HepG2 (cell line): ENCODE results near the gene SYNJ2. TPM values are rescaled to one million over a fixed set of nuclear protein-coding genes. Genes with fewer than 3 reads are reported as not detected.

ENCODE experiments used
- CHD2 ChIP-seq: IDR thresholded peaks from 2 replicates; pipeline ENCODE4 v1.6.1; 2011; ENCODE audit warnings: low read depth, low read length, improper control_type of control experiment
- DPF2 ChIP-seq: sonication (generic); formaldehyde crosslinking; IDR thresholded peaks from 2 replicates; pipeline ENCODE4 v1.4.0; 2020; ENCODE audit warnings: mild to moderate bottlenecking, low read depth, missing genetic modification reagents, borderline replicate concordance
- GABPA ChIP-seq, 2 experiments: IDR thresholded peaks; 2 replicates each; pipeline ENCODE4 v1.6.1; 2011 to 2016; ENCODE audit warnings: low read depth in 2 of 2, low read length in 1 of 2, missing biosample characterization in 1 of 2, missing genetic modification characterization in 1 of 2
- HINFP ChIP-seq: sonication (generic); formaldehyde crosslinking; IDR thresholded peaks from 2 replicates; pipeline ENCODE4 v1.4.0; 2020; ENCODE audit warnings: low read depth, mild to moderate bottlenecking, missing genetic modification reagents
- MAX ChIP-seq: IDR thresholded peaks from 2 replicates; pipeline ENCODE4 v1.6.1; 2012; ENCODE audit warnings: inconsistent platforms
- MEIS1 ChIP-seq: sonication (generic); formaldehyde crosslinking; IDR thresholded peaks from 2 replicates; pipeline ENCODE4 v1.9.0; 2021; ENCODE audit warnings: mild to moderate bottlenecking, missing genetic modification reagents, moderate library complexity, borderline replicate concordance
- MYNN ChIP-seq: sonication (generic); formaldehyde crosslinking; IDR thresholded peaks from 2 replicates; pipeline ENCODE4 v1.4.0; 2020; ENCODE audit warnings: mild to moderate bottlenecking, low read depth, missing genetic modification reagents
- MYPOP ChIP-seq: sonication (generic); formaldehyde crosslinking; IDR thresholded peaks from 2 replicates; pipeline ENCODE4 v1.8.1; 2023; ENCODE audit warnings: mild to moderate bottlenecking, moderate library complexity, missing genetic modification reagents
- PHF5A ChIP-seq: IDR thresholded peaks from one replicate; pipeline ENCODE4 v1.6.1; 2018; ENCODE audit warnings: low read depth, missing genetic modification reagents; ENCODE audit not compliant: unreplicated experiment
- RFX3 ChIP-seq: IDR thresholded peaks from 2 replicates; pipeline ENCODE4 v1.6.1; 2016; ENCODE audit warnings: missing biosample characterization, missing genetic modification reagents
- SETDB1 ChIP-seq: sonication (generic); formaldehyde crosslinking; IDR thresholded peaks from 2 replicates; pipeline ENCODE4 v1.5.1; 2020; ENCODE audit warnings: missing genetic modification reagents, mild to moderate bottlenecking, borderline replicate concordance
- SP2 ChIP-seq: sonication (generic); formaldehyde crosslinking; IDR thresholded peaks from 2 replicates; pipeline ENCODE4 v1.5.1; 2020; ENCODE audit warnings: mild to moderate bottlenecking, missing genetic modification reagents
- TMF1 ChIP-seq: sonication (generic); formaldehyde crosslinking; IDR thresholded peaks from 2 replicates; pipeline ENCODE4 v1.8.1; 2022; ENCODE audit warnings: low read depth, missing genetic modification reagents
- YEATS4 ChIP-seq: sonication (generic); formaldehyde crosslinking; IDR thresholded peaks from 2 replicates; pipeline ENCODE4 v1.4.0; 2020; ENCODE audit warnings: missing genetic modification reagents, borderline replicate concordance
- ZBTB37 ChIP-seq: sonication (generic); formaldehyde crosslinking; IDR thresholded peaks from 2 replicates; pipeline ENCODE4 v1.4.0; 2020; ENCODE audit warnings: mild to moderate bottlenecking, missing genetic modification reagents
- ZFAT ChIP-seq: sonication (generic); formaldehyde crosslinking; conservative IDR thresholded peaks from 2 replicates; pipeline ENCODE4 v1.8.1; 2023; ENCODE audit warnings: missing genetic modification reagents, inconsistent platforms
- ZNF12 ChIP-seq: sonication (generic); formaldehyde crosslinking; IDR thresholded peaks from 2 replicates; pipeline ENCODE4 v1.5.0; 2020; ENCODE audit warnings: missing genetic modification reagents
- ZNF225 ChIP-seq: sonication (generic); formaldehyde crosslinking; IDR thresholded peaks from 2 replicates; pipeline ENCODE4 v1.4.0; 2020; ENCODE audit warnings: mild to moderate bottlenecking, missing genetic modification reagents
- ZNF260 ChIP-seq: sonication (generic); formaldehyde crosslinking; IDR thresholded peaks from 2 replicates; pipeline ENCODE4 v1.4.0; 2020; ENCODE audit warnings: missing genetic modification reagents, low read depth, mild to moderate bottlenecking, borderline replicate concordance
- ZNF331 ChIP-seq: sonication (generic); formaldehyde crosslinking; IDR thresholded peaks from 2 replicates; pipeline ENCODE4 v1.4.0; 2020; ENCODE audit warnings: missing genetic modification reagents
- ZNF512B ChIP-seq: sonication (generic); formaldehyde crosslinking; IDR thresholded peaks from 2 replicates; pipeline ENCODE4 v1.5.1; 2020; ENCODE audit warnings: missing genetic modification reagents, mild to moderate bottlenecking, borderline replicate concordance
- ZNF605 ChIP-seq: sonication (generic); formaldehyde crosslinking; IDR thresholded peaks from 2 replicates; pipeline ENCODE4 v1.8.0; 2022; ENCODE audit warnings: mild to moderate bottlenecking, missing genetic modification reagents
- ZNF614 ChIP-seq: IDR thresholded peaks from 2 replicates; pipeline ENCODE4 v1.6.1; 2018; ENCODE audit warnings: missing biosample characterization, missing genetic modification reagents, inconsistent platforms, borderline replicate concordance
- polyA plus RNA-seq, 8 experiments: library from polyadenylated mRNA; depleted of rRNA in 3 of 8; stranded (reverse) in 7 of 8; unstranded in 1 of 8; fragments of >200 nt; fragmentation: Illumina TruSeq in 4 of 8; extraction: Trizol in 4 of 8; gene quantifications; 2 replicates each; pipeline versions ENCODE4 v1.2.1 to v1.2.3, GENCODE V29; 2011 to 2016; ENCODE audit warnings: low read depth in 4 of 8, missing spikeins in 1 of 8, mixed read lengths in 1 of 8; ENCODE audit not compliant: insufficient read depth in 1 of 8
- total RNA-seq, 5 experiments: library from RNA; depleted of rRNA; stranded (reverse); fragments of >200 nt; fragmentation: Illumina TruSeq; extraction: Trizol; gene quantifications; 2 replicates each; pipeline ENCODE4 v1.2.3, GENCODE V29; 2016; ENCODE audit warnings: low read depth in 1 of 5

SYNJ2 gene
- total and polyA plus RNA-seq, 2 of the 13 experiments (the other 11 are each of a cell fraction or from before 2014, with no cell fraction given) = 39.1 to 57.6 TPM

GRCh38 chr6:158039571-158040050 is 57.9 kb downstream of the SYNJ2 start (continued):
- TF ChIP-seq PHF5A (CRISPR knock-in tag) (no peak), ZNF512B (no peak), ZNF331 (CRISPR knock-in tag) (no peak), SETDB1 (no peak), TMF1 (CRISPR knock-in tag) (no peak), MAX (no peak), MYNN (CRISPR knock-in tag) (no peak; the same call in 1 of the 2 replicates), ZNF12 (CRISPR knock-in tag) (no peak), CHD2 (no peak), ZNF260 (CRISPR knock-in tag) (no peak), MEIS1 (CRISPR knock-in tag) (no peak), ZNF605 (no peak), ZNF225 (CRISPR knock-in tag) (no peak), DPF2 (CRISPR knock-in tag) (no peak), ZBTB37 (CRISPR knock-in tag) (no peak; the same call in 1 of the 2 replicates), ZFAT (CRISPR knock-in tag) (no peak), YEATS4 (CRISPR knock-in tag) (no peak), MYPOP (CRISPR knock-in tag) (no peak), SP2 (CRISPR knock-in tag) (no peak), ZNF614 (CRISPR knock-in tag) (no peak), HINFP (CRISPR knock-in tag) (no peak), RFX3 (no peak), GABPA (IDR thresholded peaks at IDR 0.05; ENCODE audit: low read depth, low read length) (no peak), GABPA (CRISPR knock-in tag; IDR thresholded peaks at IDR 0.05; ENCODE audit: low read depth) (no peak)
